K562 (cell line): ENCODE data around the gene APBA2. TPM values are rescaled to one million over a fixed set of nuclear protein-coding genes. Genes with fewer than 3 reads are reported as not detected.

Experiments
- ATAC-seq: fragments of 200-7000 bp; cut with Tn5 transposase; 3 replicates; pipeline ENCODE4 v1.9.1; 2020; ENCODE audit warnings: moderate library complexity
- BruUV-seq: library from RNA; stranded (reverse); fragments of 400-500 nt; replicated peaks from 2 replicates; lab custom pipeline; 2021; lab: Mats Ljungman, UMichigan
- CTCF ChIA-PET: fragments of 300-600 bp; formaldehyde crosslinking; extraction: SDS; loops from one replicate; lab custom pipeline; 2021; ENCODE audit warnings: low intra/inter-chr PET ratio; lab: Yijun Ruan, JAX
- POLR2A ChIA-PET: fragments of 300-600, 350-650 bp; sonication (Branson Sonifier 250); formaldehyde crosslinking; extraction: SDS; loops from one replicate; lab custom pipeline; 2021; ENCODE audit warnings: antibody characterized with exemption, inconsistent platforms; lab: Yijun Ruan, JAX
- DNase-seq, 4 experiments: peaks; one replicate each; pipeline versions ENCODE4 v3.0.0 to v3.0.0-alpha.2; 2011 to 2018; ENCODE audit warnings: low spot score in 3 of 4, mixed read lengths in 3 of 4; ENCODE audit errors: extremely low read depth in 1 of 4
- FAIRE-seq: peaks from 2 replicates; lab custom pipeline; 2011; peaks lifted over from hg19 to GRCh38; lab: Jason Lieb, UNC
- H2AFZ ChIP-seq: 2 replicates; pipeline ENCODE4 v1.6.0; 2011; ENCODE audit warnings: low read depth, low read length, control low read depth, inconsistent platforms
- H3K27ac ChIP-seq: fragments of 200-600 bp; 3 replicates; pipeline ENCODE4 v1.8.0; 2011; ENCODE audit warnings: low read depth, mild to moderate bottlenecking, control low read depth, inconsistent platforms, low read length, moderate library complexity, mixed read lengths; ENCODE audit errors: extremely low read depth
- H3K27me3 ChIP-seq, 2 experiments: fragments of 300-600 bp in 1 of 2; 2 replicates in 1 of 2; 3 replicates in 1 of 2; pipeline versions ENCODE4 v1.6.0 to v1.8.0; 2011; ENCODE audit warnings: inconsistent platforms in 2 of 2, low read length in 2 of 2, mild to moderate bottlenecking in 1 of 2, mixed read lengths in 1 of 2, moderate library complexity in 1 of 2; ENCODE audit not compliant: control insufficient read depth in 2 of 2, insufficient read depth in 2 of 2
- H3K36me3 ChIP-seq: fragments of 300-600 bp; 3 replicates; pipeline ENCODE4 v1.8.0; 2011; ENCODE audit warnings: mild to moderate bottlenecking, low read length, inconsistent platforms; ENCODE audit not compliant: control insufficient read depth, insufficient read depth
- H3K4me1 ChIP-seq, 2 experiments: fragments of 200-600 bp in 1 of 2; replicated peaks in 1 of 2; 2 replicates in 1 of 2; 3 replicates in 1 of 2; pipeline versions ENCODE4 v1.5.1 to v1.8.0; 2011; ENCODE audit warnings: inconsistent platforms in 2 of 2, low read length in 2 of 2, mild to moderate bottlenecking in 1 of 2, mixed read lengths in 1 of 2, moderate library complexity in 1 of 2; ENCODE audit not compliant: control insufficient read depth in 2 of 2, insufficient read depth in 2 of 2
- H3K4me2 ChIP-seq: 2 replicates; pipeline ENCODE4 v1.6.1; 2011; ENCODE audit warnings: low read length, control low read depth, inconsistent platforms, mixed read lengths; ENCODE audit not compliant: insufficient read depth
- H3K4me3 ChIP-seq: fragments of 200-600 bp; sonication (generic), shearing (Covaris generic); 2 replicates; pipeline ENCODE4 v1.5.1; 2016; ENCODE audit warnings: control low read depth, inconsistent platforms
- H3K79me2 ChIP-seq: fragments of 200-600 bp; 3 replicates; pipeline ENCODE4 v1.8.0; 2011; ENCODE audit warnings: low read length, inconsistent platforms; ENCODE audit not compliant: control insufficient read depth, insufficient read depth
- H3K9ac ChIP-seq, 2 experiments: 2 replicates each; pipeline versions ENCODE4 v1.6.0 to v1.6.1; 2011; ENCODE audit warnings: low read depth in 2 of 2, low read length in 2 of 2, control low read depth in 1 of 2, inconsistent platforms in 1 of 2, mild to moderate bottlenecking in 1 of 2, mixed read lengths in 1 of 2; ENCODE audit not compliant: insufficient read depth in 1 of 2
- H3K9me1 ChIP-seq: one replicate; pipeline ENCODE4 v1.6.0; 2011; ENCODE audit warnings: inconsistent platforms, mild to moderate bottlenecking, low read length, moderate library complexity; ENCODE audit not compliant: control insufficient read depth, insufficient read depth
- H3K9me3 ChIP-seq: replicated peaks from 2 replicates; pipeline ENCODE4 v1.5.1; 2011; ENCODE audit warnings: low read depth, low read length, inconsistent platforms; ENCODE audit not compliant: control insufficient read depth, insufficient read depth
- H4K20me1 ChIP-seq: replicated peaks from 2 replicates; pipeline ENCODE4 v1.6.1; 2011; ENCODE audit warnings: low read length, inconsistent platforms, mixed read lengths; ENCODE audit not compliant: control insufficient read depth, insufficient read depth
- HES1 ChIP-seq: fragments of 450-650 bp; IDR thresholded peaks from 2 replicates; pipeline ENCODE4 v1.6.1; 2016; ENCODE audit warnings: low read depth, mild to moderate bottlenecking, moderate library complexity
- HNRNPLL ChIP-seq: fragments of 200-400 bp; formaldehyde crosslinking; IDR thresholded peaks from 2 replicates; pipeline ENCODE4 v1.6.1; 2017; ENCODE audit warnings: low read length, low read depth, mild to moderate bottlenecking; ENCODE audit not compliant: poor library complexity, severe bottlenecking
- ILF3 ChIP-seq: fragments of 450-650 bp; IDR thresholded peaks from 2 replicates; pipeline ENCODE4 v1.6.1; 2018; ENCODE audit warnings: antibody characterized with exemption, mild to moderate bottlenecking, moderate library complexity, borderline replicate concordance
- MCM7 ChIP-seq, 2 experiments: fragments of 450-650 bp; IDR thresholded peaks; 2 replicates each; pipeline ENCODE4 v1.6.1; 2016 to 2018
- NEUROD1 ChIP-seq: fragments of 150-350 bp; IDR thresholded peaks from 2 replicates; pipeline ENCODE4 v1.6.1; 2014; ENCODE audit warnings: borderline replicate concordance, low read length, low read depth; ENCODE audit not compliant: partially characterized antibody
- POLR2B ChIP-seq: fragments of 450-650 bp; IDR thresholded peaks from 2 replicates; pipeline ENCODE4 v1.6.1; 2018; ENCODE audit warnings: low read depth; ENCODE audit not compliant: partially characterized antibody
- POLR3G ChIP-seq: IDR thresholded peaks from 2 replicates; pipeline ENCODE4 v1.6.1; 2011; ENCODE audit not compliant: insufficient read length, insufficient replicate concordance; ENCODE audit errors: extremely low read depth
- RCOR1 ChIP-seq, 2 experiments: IDR thresholded peaks; 2 replicates each; pipeline ENCODE4 v1.6.1; 2012; ENCODE audit warnings: low read depth in 2 of 2, low read length in 2 of 2, borderline replicate concordance in 1 of 2, improper control_type of control experiment in 1 of 2
- TAF7 ChIP-seq: fragments of 450-650 bp; IDR thresholded peaks from 2 replicates; pipeline ENCODE4 v1.6.1; 2016; ENCODE audit warnings: missing genetic modification characterization, missing compliant biosample characterization
- TCF3 ChIP-seq: sonication (generic); formaldehyde crosslinking; IDR thresholded peaks from 2 replicates; pipeline ENCODE4 v1.4.0; 2020; ENCODE audit warnings: mild to moderate bottlenecking, missing genetic modification reagents
- YY1 ChIP-seq, 3 experiments: IDR thresholded peaks; 2 replicates each; pipeline ENCODE4 v1.6.1; 2011; ENCODE audit warnings: low read length in 2 of 3, mild to moderate bottlenecking in 2 of 3, moderate library complexity in 2 of 3, borderline replicate concordance in 1 of 3, control low read depth in 1 of 3, low read depth in 1 of 3; ENCODE audit not compliant: insufficient read depth in 3 of 3, insufficient replicate concordance in 2 of 3, control insufficient read depth in 1 of 3, insufficient read length in 1 of 3; ENCODE audit errors: extremely low read depth in 1 of 3
- ZNF311 ChIP-seq: fragments of 250-450 bp; sonication (Bioruptor Pico); IDR thresholded peaks from 2 replicates; pipeline ENCODE4 v1.4.0; 2020; ENCODE audit warnings: mild to moderate bottlenecking, moderate library complexity
- ZNF644 ChIP-seq: fragments of 200-800 bp; sonication (Bioruptor generic); IDR thresholded peaks from 2 replicates; pipeline ENCODE4 v1.6.1; 2016; ENCODE audit warnings: low read depth, missing genetic modification characterization, missing compliant biosample characterization
- WGBS: fragments of 100-300 bp; shearing (Covaris generic); methylation state at CpG from one replicate; pipeline ENCODE4 v1.1.6; 2016; ENCODE audit warnings: low coverage, mixed read lengths; ENCODE audit not compliant: insufficient coverage; ENCODE audit errors: missing lambda C conversion rate; 5-methylcytosine and 5-hydroxymethylcytosine counted together
- in situ Hi-C: fragments of 300-500 bp; cut with MboI; formaldehyde crosslinking; loops from 4 replicates; pipeline ENCODE4 v1.15.0; 2018; ENCODE audit warnings: inconsistent platforms, mixed read lengths
- intact Hi-C: fragments of 100-400 bp; cut with micrococcal nuclease; formaldehyde crosslinking; loops from 2 replicates; pipeline ENCODE4 v1.14.2; 2022
- polyA plus RNA-seq, 8 experiments: library from polyadenylated mRNA; depleted of rRNA in 4 of 8; stranded (reverse) in 5 of 8; unstranded in 3 of 8; fragments of >200 nt; fragmentation: Nextera tagmentation in 2 of 8; fragmentation: Illumina TruSeq in 1 of 8; extraction: Ambion mirVana in 2 of 8; extraction: Trizol in 1 of 8; gene quantifications; 2 replicates each; pipeline versions ENCODE4 v1.2.1 to v1.2.3, GENCODE V29; 2011 to 2014; ENCODE audit warnings: inconsistent platforms in 1 of 8, missing spikeins in 1 of 8
- total RNA-seq, 7 experiments: library from RNA; depleted of rRNA in 6 of 7; stranded (reverse); fragments of >200 nt in 6 of 7; fragmentation: Illumina TruSeq in 2 of 7; extraction: Trizol in 2 of 7; gene quantifications; 2 replicates each; pipeline versions ENCODE4 v1.2.1 to v1.2.3, GENCODE V29; 2011 to 2021; ENCODE audit warnings: low replicate concordance in 1 of 7
- TF ChIP-seq, protein P1 (sequence below), 3 experiments: fragments of 200-800 bp in 1 of 3; fragments of 250-450 bp in 1 of 3; fragments of 450-650 bp in 1 of 3; sonication (Bioruptor Pico) in 1 of 3; sonication (Bioruptor generic) in 1 of 3; formaldehyde crosslinking in 1 of 3; IDR thresholded peaks; 2 replicates each; pipeline versions ENCODE4 v1.6.1 to v1.8.0; 2016 to 2022; ENCODE audit warnings: mild to moderate bottlenecking in 2 of 3, missing genetic modification characterization in 2 of 3, missing compliant biosample characterization in 1 of 3, moderate library complexity in 1 of 3
- TF ChIP-seq, protein P2 (sequence below): fragments of 250-450 bp; sonication (Bioruptor Pico); IDR thresholded peaks from 2 replicates; pipeline ENCODE4 v1.5.0; 2020; ENCODE audit warnings: mild to moderate bottlenecking, borderline replicate concordance

APBA2 gene
- total and polyA plus RNA-seq, 9 of the 15 experiments (the other 6 are each of a cell fraction or from before 2014, with no cell fraction given) = 0.24 to 40.9 (median 25.2) TPM

DNA sequence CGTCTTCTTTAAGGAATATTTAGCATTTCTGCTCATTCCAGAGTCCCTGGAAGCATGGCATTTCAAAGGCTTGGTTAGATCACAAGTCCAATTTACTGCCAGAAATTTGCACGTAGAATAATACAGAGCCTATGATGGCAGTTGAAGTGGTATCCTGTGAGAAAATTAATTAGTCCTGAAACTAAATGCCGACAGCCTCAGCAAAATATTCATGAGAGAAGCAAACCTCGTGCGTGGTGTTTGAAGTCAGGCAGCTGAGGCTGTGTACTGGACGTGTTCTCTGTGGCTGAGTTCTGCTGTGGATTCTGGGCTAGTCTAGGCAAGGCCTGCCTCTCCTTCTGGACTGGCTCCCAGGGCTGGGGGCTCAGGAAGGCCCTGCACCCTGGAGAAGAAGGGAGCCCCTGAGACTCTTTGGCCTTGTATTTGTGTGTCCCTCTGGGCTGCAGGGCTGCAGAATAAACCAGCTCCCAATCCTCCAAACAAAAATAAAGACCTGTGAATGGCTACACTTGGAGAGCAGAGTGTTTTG, 106.6 kb downstream of the APBA2 start:
- intact Hi-C loops = no loop called here
- CTCF ChIA-PET = no interaction called here
- TF ChIP-seq, protein P1, sequence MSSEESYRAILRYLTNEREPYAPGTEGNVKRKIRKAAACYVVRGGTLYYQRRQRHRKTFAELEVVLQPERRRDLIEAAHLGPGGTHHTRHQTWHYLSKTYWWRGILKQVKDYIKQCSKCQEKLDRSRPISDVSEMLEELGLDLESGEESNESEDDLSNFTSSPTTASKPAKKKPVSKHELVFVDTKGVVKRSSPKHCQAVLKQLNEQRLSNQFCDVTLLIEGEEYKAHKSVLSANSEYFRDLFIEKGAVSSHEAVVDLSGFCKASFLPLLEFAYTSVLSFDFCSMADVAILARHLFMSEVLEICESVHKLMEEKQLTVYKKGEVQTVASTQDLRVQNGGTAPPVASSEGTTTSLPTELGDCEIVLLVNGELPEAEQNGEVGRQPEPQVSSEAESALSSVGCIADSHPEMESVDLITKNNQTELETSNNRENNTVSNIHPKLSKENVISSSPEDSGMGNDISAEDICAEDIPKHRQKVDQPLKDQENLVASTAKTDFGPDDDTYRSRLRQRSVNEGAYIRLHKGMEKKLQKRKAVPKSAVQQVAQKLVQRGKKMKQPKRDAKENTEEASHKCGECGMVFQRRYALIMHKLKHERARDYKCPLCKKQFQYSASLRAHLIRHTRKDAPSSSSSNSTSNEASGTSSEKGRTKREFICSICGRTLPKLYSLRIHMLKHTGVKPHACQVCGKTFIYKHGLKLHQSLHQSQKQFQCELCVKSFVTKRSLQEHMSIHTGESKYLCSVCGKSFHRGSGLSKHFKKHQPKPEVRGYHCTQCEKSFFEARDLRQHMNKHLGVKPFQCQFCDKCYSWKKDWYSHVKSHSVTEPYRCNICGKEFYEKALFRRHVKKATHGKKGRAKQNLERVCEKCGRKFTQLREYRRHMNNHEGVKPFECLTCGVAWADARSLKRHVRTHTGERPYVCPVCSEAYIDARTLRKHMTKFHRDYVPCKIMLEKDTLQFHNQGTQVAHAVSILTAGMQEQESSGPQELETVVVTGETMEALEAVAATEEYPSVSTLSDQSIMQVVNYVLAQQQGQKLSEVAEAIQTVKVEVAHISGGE (CRISPR knock-in tag; IDR thresholded peaks at IDR 0.05) = no peak
- TF ChIP-seq HNRNPLL = no peak
- no peak for TF ChIP-seq ILF3
- no peak for TF ChIP-seq TCF3 (CRISPR knock-in tag)
- TF ChIP-seq NEUROD1 = no peak
- no peak for TF ChIP-seq MCM7 (IDR thresholded peaks at IDR 0.05)
- TF ChIP-seq POLR2B = no peak
- TF ChIP-seq HES1 = no peak
- no peak for TF ChIP-seq TAF7
- TF ChIP-seq, protein P2, sequence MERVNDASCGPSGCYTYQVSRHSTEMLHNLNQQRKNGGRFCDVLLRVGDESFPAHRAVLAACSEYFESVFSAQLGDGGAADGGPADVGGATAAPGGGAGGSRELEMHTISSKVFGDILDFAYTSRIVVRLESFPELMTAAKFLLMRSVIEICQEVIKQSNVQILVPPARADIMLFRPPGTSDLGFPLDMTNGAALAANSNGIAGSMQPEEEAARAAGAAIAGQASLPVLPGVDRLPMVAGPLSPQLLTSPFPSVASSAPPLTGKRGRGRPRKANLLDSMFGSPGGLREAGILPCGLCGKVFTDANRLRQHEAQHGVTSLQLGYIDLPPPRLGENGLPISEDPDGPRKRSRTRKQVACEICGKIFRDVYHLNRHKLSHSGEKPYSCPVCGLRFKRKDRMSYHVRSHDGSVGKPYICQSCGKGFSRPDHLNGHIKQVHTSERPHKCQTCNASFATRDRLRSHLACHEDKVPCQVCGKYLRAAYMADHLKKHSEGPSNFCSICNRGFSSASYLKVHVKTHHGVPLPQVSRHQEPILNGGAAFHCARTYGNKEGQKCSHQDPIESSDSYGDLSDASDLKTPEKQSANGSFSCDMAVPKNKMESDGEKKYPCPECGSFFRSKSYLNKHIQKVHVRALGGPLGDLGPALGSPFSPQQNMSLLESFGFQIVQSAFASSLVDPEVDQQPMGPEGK (CRISPR knock-in tag) = no peak
- no peak for TF ChIP-seq POLR3G
- TF ChIP-seq RCOR1 (IDR thresholded peaks at IDR 0.05; ENCODE audit: borderline replicate concordance in 1 of 2, low read depth in 2 of 2, low read length in 2 of 2) = no peak
- TF ChIP-seq ZNF311 (CRISPR knock-in tag) = no peak
- TF ChIP-seq ZNF644 (tag) = no peak
- no peak for TF ChIP-seq YY1 (IDR thresholded peaks at IDR 0.05; ENCODE audit: borderline replicate concordance in 1 of 3, control insufficient read depth in 1 of 3, extremely low read depth in 1 of 3, insufficient read depth in 3 of 3, insufficient read length in 1 of 3, insufficient replicate concordance in 2 of 3, low read depth in 1 of 3, low read length in 2 of 3)

More for the DNA sequence above, 106.6 kb downstream of the APBA2 start:
- no TSS peak for BruUV-seq
- H3K79me2 ChIP-seq = no peaks in the 10 kb centered on the region
- no peak overlapping the region for H3K9ac ChIP-seq
- no peak overlapping the region for H3K4me2 ChIP-seq
- H3K9me1 ChIP-seq = no peaks in the 10 kb centered on the region
- FAIRE-seq = no peak
- H3K9me3 ChIP-seq = no peaks in the 10 kb centered on the region
- no peak overlapping the region for H3K27ac ChIP-seq
- H3K4me3 ChIP-seq = no peak overlapping the region
- peaks cover 12 to 19% of the 10 kb centered on the region in 2 experiments; a peak in 4 of 5 replicates for H3K4me1 ChIP-seq
- no peak for ATAC-seq
- H2AFZ ChIP-seq = no peak overlapping the region
- peaks cover 5% of the 10 kb centered on the region for H4K20me1 ChIP-seq
- H3K36me3 ChIP-seq = peaks cover 17% of the 10 kb centered on the region; the same call in 2 of the 3 replicates
- H3K27me3 ChIP-seq = no peaks in the 10 kb centered on the region
- no peak for DNase-seq
- in situ Hi-C loops = no loop called here
- POLR2A ChIA-PET = interaction anchor here (0.6 to 0.9 kb wide), 2 partner anchors 9 to 55 kb away, joined by 3 to 4 read pairs; no protein-coding TSS in a partner anchor
- WGBS = 73% methylated on average over 6 of the region's 6 CpGs
